ENCODE results near the gene PLB1. TPM values are rescaled to one million over a fixed set of nuclear protein-coding genes. Genes with fewer than 3 reads are reported as not detected.
A peak's percentile ranks its signal among the peaks of the same experiment; 100 is the strongest.

Gene PLB1
- total and polyA plus RNA-seq, 4 experiments from 2014 or later: 0.38 to 0.91 (median 0.82) TPM

DNA sequence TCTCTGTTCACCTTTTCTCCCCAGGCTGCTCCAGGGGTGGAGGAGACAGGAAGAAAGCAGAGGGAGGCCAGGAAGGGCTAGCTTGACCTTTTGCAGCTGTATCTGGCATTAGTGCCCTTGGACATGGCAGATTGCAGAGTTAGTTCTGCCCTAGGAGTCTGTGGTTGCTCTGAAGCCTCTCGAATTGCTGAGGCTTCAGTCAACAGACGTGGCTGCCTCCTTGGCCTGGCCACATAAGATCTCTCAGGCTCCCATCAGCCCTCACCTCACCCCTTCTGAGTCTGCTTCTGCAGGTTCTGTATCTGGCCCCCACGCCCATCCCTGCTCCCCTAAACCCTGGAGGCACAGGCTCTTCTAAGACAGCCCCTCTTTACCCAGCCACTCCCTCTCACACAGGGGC lies 18.2 kb upstream of the PLB1 start:
- Histone ChIP-seq H3K36me3 (ENCODE audit: insufficient read depth, low read length) (no peaks in the 10 kb centered on the region), H3K4me3 (ENCODE audit: low read length in 2 of 2) (no peak overlapping the region), H3K27me3 (ENCODE audit: insufficient read depth, low read length) (no peaks in the 10 kb centered on the region), H3K4me1 (ENCODE audit: insufficient read depth, low read length) (no peaks in the 10 kb centered on the region), H3K27ac (ENCODE audit: low read depth, low read length) (no peak overlapping the region), H3K9me3 (ENCODE audit: control insufficient read depth in 1 of 2, low read length in 2 of 2) (no peaks in the 10 kb centered on the region)
- peak overlapping the region in 1 of 7 donors; percentile 2 for H3K27ac Mint-ChIP-seq
- intact Hi-C loops (cut with micrococcal nuclease): no loop called here
- no peak for DNase-seq
- POLR2A ChIA-PET (ENCODE audit: partially characterized antibody): no interaction called here
- no peaks in the 10 kb centered on the region for H3K9me3 Mint-ChIP-seq
- no peak overlapping the region for H3K4me3 Mint-ChIP-seq
- peaks cover 0 to 2% of the 10 kb centered on the region in 2 donors for H3K27me3 Mint-ChIP-seq
- H3K36me3 Mint-ChIP-seq: no peaks in the 10 kb centered on the region
- CTCF ChIA-PET (ENCODE audit: partially characterized antibody): interaction anchor here (1.0 kb wide), 1 partner anchor 773 kb away, joined by 3 read pairs; no protein-coding TSS in a partner anchor
- peaks cover 0 to 2% (median 0%) of the 10 kb centered on the region in 4 donors for H3K4me1 Mint-ChIP-seq

- DNase-seq: no peak
- no peak overlapping the region for H3K27ac ChIP-seq (ENCODE audit: low read depth, low read length)
- H3K4me1 ChIP-seq (ENCODE audit: insufficient read depth, low read length): no peaks in the 10 kb centered on the region
- peaks cover 0 to 2% (median 0%) of the 10 kb centered on the region in 8 donors for H3K9me3 Mint-ChIP-seq
- ChIA-PET POLR2A (ENCODE audit: partially characterized antibody) (no interaction called here), CTCF (ENCODE audit: partially characterized antibody) (no interaction called here)
- no peak overlapping the region for H3K4me3 ChIP-seq (ENCODE audit: low read length in 2 of 2)
- H3K36me3 ChIP-seq (ENCODE audit: insufficient read depth, low read length): no peaks in the 10 kb centered on the region
- peaks cover 0 to 2% (median 0%) of the 10 kb centered on the region in 4 donors for H3K4me1 Mint-ChIP-seq
- no peaks in the 10 kb centered on the region for H3K9me3 ChIP-seq (ENCODE audit: control insufficient read depth in 1 of 2, low read length in 2 of 2)
- intact Hi-C loops (cut with micrococcal nuclease): no loop called here
- H3K4me3 Mint-ChIP-seq: no peak overlapping the region
- H3K27ac Mint-ChIP-seq: no peak overlapping the region
- no peaks in the 10 kb centered on the region for H3K36me3 Mint-ChIP-seq
- no peaks in the 10 kb centered on the region for H3K27me3 ChIP-seq (ENCODE audit: insufficient read depth, low read length)
- peaks cover 0 to 2% of the 10 kb centered on the region in 2 donors for H3K27me3 Mint-ChIP-seq
Measured at GRCh38 chr2:28480403-28481049, 15.3 kb upstream of the PLB1 start.

GRCh38 chr2:28481905-28482304 lies 14.0 kb upstream of the PLB1 start:
- H3K4me3 ChIP-seq (ENCODE audit: low read length in 2 of 2): no peak overlapping the region
- ChIA-PET POLR2A (ENCODE audit: partially characterized antibody) (no interaction called here), CTCF (ENCODE audit: partially characterized antibody) (no interaction called here)
- no peaks in the 10 kb centered on the region for H3K27me3 ChIP-seq (ENCODE audit: insufficient read depth, low read length)
- H3K27ac Mint-ChIP-seq: no peak overlapping the region
- H3K9me3 ChIP-seq (ENCODE audit: control insufficient read depth in 1 of 2, low read length in 2 of 2): no peaks in the 10 kb centered on the region
- H3K27me3 Mint-ChIP-seq: peaks cover 0 to 2% of the 10 kb centered on the region in 2 donors
- intact Hi-C loops (cut with micrococcal nuclease): no loop called here
- H3K36me3 ChIP-seq (ENCODE audit: insufficient read depth, low read length): no peaks in the 10 kb centered on the region
- no peak overlapping the region for H3K27ac ChIP-seq (ENCODE audit: low read depth, low read length)
- H3K9me3 Mint-ChIP-seq: peaks cover 0 to 2% (median 0%) of the 10 kb centered on the region in 8 donors
- no peaks in the 10 kb centered on the region for H3K4me1 ChIP-seq (ENCODE audit: insufficient read depth, low read length)
- H3K4me3 Mint-ChIP-seq: no peak overlapping the region
- no peaks in the 10 kb centered on the region for H3K36me3 Mint-ChIP-seq
- DNase-seq: no peak
- no peaks in the 10 kb centered on the region for H3K4me1 Mint-ChIP-seq

GRCh38 chr2:28484835-28485234 lies 11.0 kb upstream of the PLB1 start:
- Histone ChIP-seq H3K27me3 (ENCODE audit: insufficient read depth, low read length) (no peaks in the 10 kb centered on the region), H3K27ac (ENCODE audit: low read depth, low read length) (no peak overlapping the region), H3K4me1 (ENCODE audit: insufficient read depth, low read length) (no peaks in the 10 kb centered on the region), H3K9me3 (ENCODE audit: control insufficient read depth in 1 of 2, low read length in 2 of 2) (no peaks in the 10 kb centered on the region), H3K36me3 (ENCODE audit: insufficient read depth, low read length) (no peaks in the 10 kb centered on the region), H3K4me3 (ENCODE audit: low read length in 2 of 2) (no peak overlapping the region)
- DNase-seq: no peak
- no peak overlapping the region for H3K4me3 Mint-ChIP-seq
- H3K27ac Mint-ChIP-seq: peak overlapping the region in 1 of 7 donors; percentile 64
- ChIA-PET CTCF (ENCODE audit: partially characterized antibody) (no interaction called here), POLR2A (ENCODE audit: partially characterized antibody) (no interaction called here)
- intact Hi-C loops (cut with micrococcal nuclease): no loop called here
- peaks cover 2% of the 10 kb centered on the region in 2 donors for H3K27me3 Mint-ChIP-seq
- peaks cover 0 to 2% (median 0%) of the 10 kb centered on the region in 8 donors for H3K9me3 Mint-ChIP-seq
- H3K36me3 Mint-ChIP-seq: no peaks in the 10 kb centered on the region
- no peaks in the 10 kb centered on the region for H3K4me1 Mint-ChIP-seq

DNA sequence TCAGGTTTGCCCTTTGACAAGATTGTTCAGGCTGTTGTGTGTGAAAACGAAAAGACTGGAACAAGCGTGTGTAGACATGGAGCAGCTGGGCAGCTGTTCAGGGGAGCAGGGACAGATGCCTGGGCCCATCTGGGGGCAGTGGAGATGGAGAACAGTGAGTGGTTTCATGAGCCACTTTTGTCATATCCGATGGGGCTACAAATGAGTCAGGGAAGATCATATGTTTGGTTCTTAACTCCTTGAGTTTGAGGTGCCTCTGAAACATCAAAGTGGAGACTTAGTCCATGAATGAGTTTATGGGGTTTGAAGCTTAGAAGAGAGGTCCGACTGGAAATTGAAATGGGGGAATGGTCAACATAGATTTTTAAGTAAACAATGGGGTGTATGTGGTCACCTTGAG lies 9.3 kb upstream of the PLB1 start:
- no peaks in the 10 kb centered on the region for H3K36me3 ChIP-seq (ENCODE audit: insufficient read depth, low read length)
- no peaks in the 10 kb centered on the region for H3K4me1 Mint-ChIP-seq
- H3K4me1 ChIP-seq (ENCODE audit: insufficient read depth, low read length): no peaks in the 10 kb centered on the region
- H3K9me3 Mint-ChIP-seq: peaks cover 0 to 2% (median 0%) of the 10 kb centered on the region in 8 donors
- ChIA-PET POLR2A (ENCODE audit: partially characterized antibody) (no interaction called here), CTCF (ENCODE audit: partially characterized antibody) (no interaction called here)
- no peaks in the 10 kb centered on the region for H3K9me3 ChIP-seq (ENCODE audit: control insufficient read depth in 1 of 2, low read length in 2 of 2)
- H3K36me3 Mint-ChIP-seq: no peaks in the 10 kb centered on the region
- no peak for DNase-seq
- no peak overlapping the region for H3K4me3 Mint-ChIP-seq
- H3K27ac Mint-ChIP-seq: no peak overlapping the region
- H3K4me3 ChIP-seq (ENCODE audit: low read length in 2 of 2): no peak overlapping the region
- intact Hi-C loops (cut with micrococcal nuclease): no loop called here
- H3K27ac ChIP-seq (ENCODE audit: low read depth, low read length): no peak overlapping the region
- peaks cover 0 to 2% of the 10 kb centered on the region in 2 donors for H3K27me3 Mint-ChIP-seq
- H3K27me3 ChIP-seq (ENCODE audit: insufficient read depth, low read length): no peaks in the 10 kb centered on the region

DNA sequence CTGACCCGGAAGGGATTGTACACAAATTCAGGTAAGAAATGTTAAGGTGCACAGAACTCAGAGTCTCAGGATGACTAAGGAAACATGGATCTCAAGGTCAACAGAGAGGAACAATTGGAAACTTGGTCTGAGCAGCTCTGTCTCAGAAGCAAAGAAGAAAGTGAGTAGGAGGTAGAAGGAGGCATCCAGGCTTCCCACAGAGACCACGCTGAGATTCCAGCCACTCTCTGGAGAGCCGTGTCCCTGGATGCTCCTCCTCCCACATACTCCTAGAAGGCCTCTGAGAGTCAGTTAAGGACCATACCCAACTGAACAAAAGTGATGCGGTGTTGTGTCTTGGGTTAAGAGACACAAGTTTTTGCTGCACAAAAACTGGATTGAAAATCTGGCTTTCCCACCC lies 8.6 kb upstream of the PLB1 start:
- H3K4me1 ChIP-seq (ENCODE audit: insufficient read depth, low read length): no peaks in the 10 kb centered on the region
- H3K4me3 ChIP-seq (ENCODE audit: low read length in 2 of 2): no peak overlapping the region
- no peak overlapping the region for H3K27ac ChIP-seq (ENCODE audit: low read depth, low read length)
- ChIA-PET CTCF (ENCODE audit: partially characterized antibody) (no interaction called here), POLR2A (ENCODE audit: partially characterized antibody) (no interaction called here)
- intact Hi-C loops (cut with micrococcal nuclease): no loop called here
- H3K36me3 ChIP-seq (ENCODE audit: insufficient read depth, low read length): no peaks in the 10 kb centered on the region
- no peaks in the 10 kb centered on the region for H3K36me3 Mint-ChIP-seq
- peaks cover 0 to 2% of the 10 kb centered on the region in 2 donors for H3K27me3 Mint-ChIP-seq
- DNase-seq: no peak
- no peaks in the 10 kb centered on the region for H3K4me1 Mint-ChIP-seq
- no peaks in the 10 kb centered on the region for H3K27me3 ChIP-seq (ENCODE audit: insufficient read depth, low read length)
- H3K4me3 Mint-ChIP-seq: no peak overlapping the region
- H3K9me3 ChIP-seq (ENCODE audit: control insufficient read depth in 1 of 2, low read length in 2 of 2): no peaks in the 10 kb centered on the region
- peaks cover 0 to 2% (median 0%) of the 10 kb centered on the region in 8 donors for H3K9me3 Mint-ChIP-seq
- no peak overlapping the region for H3K27ac Mint-ChIP-seq

DNA sequence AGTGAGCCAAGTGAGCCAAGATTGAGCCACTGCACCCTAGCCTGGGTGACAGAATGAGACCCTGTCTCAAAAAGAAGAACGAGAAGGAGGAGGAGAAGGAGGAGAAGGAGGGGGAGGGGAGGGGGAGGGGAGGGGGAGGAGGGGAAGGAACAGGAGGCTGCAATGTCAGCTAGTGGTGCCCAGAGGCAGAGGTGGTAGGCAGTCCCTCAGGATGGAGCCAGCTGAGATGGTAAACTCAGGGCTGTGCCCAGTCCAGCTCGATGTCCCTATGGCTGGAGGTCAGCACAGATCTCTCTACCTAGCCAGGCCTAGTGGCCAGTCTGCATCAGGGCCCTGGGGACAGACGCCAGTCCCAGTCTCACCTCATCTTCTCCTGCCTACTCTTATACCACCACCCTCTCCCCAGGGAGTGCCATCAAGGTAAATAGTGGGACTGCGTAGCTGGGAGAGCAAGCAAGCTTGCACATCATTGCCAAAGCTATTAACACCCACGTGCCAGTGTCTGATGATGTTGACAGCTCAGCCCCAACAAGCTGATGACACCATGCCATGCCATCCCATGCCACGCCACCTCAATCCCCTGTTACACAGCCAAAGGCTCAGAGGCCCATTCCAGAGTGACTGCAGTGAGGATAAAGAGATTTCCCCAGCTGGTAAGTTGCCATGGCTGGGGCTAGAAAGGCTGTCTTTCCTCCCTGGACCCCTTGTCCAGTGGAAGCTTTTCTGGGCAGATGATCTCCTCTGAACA lies 7.6 kb upstream of the PLB1 start:
- CTCF ChIA-PET (ENCODE audit: partially characterized antibody): no interaction called here
- no peaks in the 10 kb centered on the region for H3K9me3 ChIP-seq (ENCODE audit: control insufficient read depth in 1 of 2, low read length in 2 of 2)
- H3K27me3 ChIP-seq (ENCODE audit: insufficient read depth, low read length): no peaks in the 10 kb centered on the region
- Mint-ChIP-seq H3K27ac (peak overlapping the region in 1 of 7 donors; percentile 51), H3K4me1 (no peaks in the 10 kb centered on the region), H3K9me3 (peaks cover 0 to 2% (median 0%) of the 10 kb centered on the region in 8 donors), H3K36me3 (no peaks in the 10 kb centered on the region), H3K4me3 (no peak overlapping the region), H3K27me3 (peaks cover 0 to 2% of the 10 kb centered on the region in 2 donors)
- POLR2A ChIA-PET (ENCODE audit: partially characterized antibody): no interaction called here
- no peak overlapping the region for H3K4me3 ChIP-seq (ENCODE audit: low read length in 2 of 2)
- no peaks in the 10 kb centered on the region for H3K4me1 ChIP-seq (ENCODE audit: insufficient read depth, low read length)
- intact Hi-C loops (cut with micrococcal nuclease): no loop called here
- no peak for DNase-seq
- no peak overlapping the region for H3K27ac ChIP-seq (ENCODE audit: low read depth, low read length)
- no peaks in the 10 kb centered on the region for H3K36me3 ChIP-seq (ENCODE audit: insufficient read depth, low read length)

Data from CD4-positive, alpha-beta memory T cell (primary cell).